Naive thymus-derived CD4-positive, alpha-beta T cell (primary cell): ENCODE data around the gene SLC26A1. TPM values are rescaled to one million over a fixed set of nuclear protein-coding genes. Genes with fewer than 3 reads are reported as not detected.

ENCODE experiments used
- ATAC-seq: fragments of 150-1000 bp; cut with Tn5 transposase; 2 replicates; pipeline ENCODE4 v1.10.0; 2021; ENCODE audit warnings: mild to moderate bottlenecking, moderate library complexity
- CTCF ChIA-PET: fragments of 350-600 bp; sonication (Branson Sonifier 250); formaldehyde crosslinking; loops from one replicate; lab custom pipeline; 2021; ENCODE audit warnings: antibody characterized with exemption; lab: Charles Lee
- POLR2A ChIA-PET: fragments of 350-600 bp; sonication (Branson Sonifier 250); formaldehyde crosslinking; loops from one replicate; lab custom pipeline; 2021; ENCODE audit warnings: antibody characterized with exemption, inconsistent platforms; lab: Charles Lee
- DNase-seq, 9 donors: peaks; one replicate each; pipeline versions ENCODE4 v3.0.0 to v3.0.0-alpha.2; 2020 to 2022; ENCODE audit warnings: mixed read lengths in 1 of 9
- H3K27ac ChIP-seq: one replicate; pipeline ENCODE4 v1.7.0; 2013; ENCODE audit warnings: mild to moderate bottlenecking, low read depth, low read length, moderate library complexity
- H3K27me3 ChIP-seq, 2 donors: one replicate each; pipeline ENCODE4 v1.7.0; 2013; ENCODE audit warnings: low read length in 2 of 2, mild to moderate bottlenecking in 2 of 2, moderate library complexity in 2 of 2; ENCODE audit not compliant: control insufficient read depth in 2 of 2, insufficient read depth in 2 of 2
- H3K36me3 ChIP-seq, 3 experiments: 1 replicate in 2 of 3; 2 replicates in 1 of 3; pipeline ENCODE4 v1.7.0; 2013; ENCODE audit warnings: low read length in 3 of 3, mild to moderate bottlenecking in 3 of 3, moderate library complexity in 1 of 3; ENCODE audit not compliant: insufficient read depth in 3 of 3, control insufficient read depth in 2 of 3
- H3K4me1 ChIP-seq, 2 donors: one replicate each; pipeline ENCODE4 v1.7.0; 2013; ENCODE audit warnings: low read length in 2 of 2, mild to moderate bottlenecking in 2 of 2, moderate library complexity in 1 of 2; ENCODE audit not compliant: control insufficient read depth in 2 of 2, insufficient read depth in 2 of 2
- H3K4me3 ChIP-seq: 2 replicates; pipeline ENCODE4 v1.7.0; 2013; ENCODE audit warnings: mild to moderate bottlenecking, low read length
- H3K9me3 ChIP-seq, 3 experiments: 1 replicate in 2 of 3; 2 replicates in 1 of 3; pipeline ENCODE4 v1.7.0; 2013; ENCODE audit warnings: low read length in 3 of 3; ENCODE audit not compliant: control insufficient read depth in 2 of 3
- H3K27ac Mint-ChIP-seq, 9 donors: one replicate each; pipeline ENCODE4 v1.8.0; 2020 to 2022; ENCODE audit warnings: mixed read lengths in 9 of 9, mild to moderate bottlenecking in 8 of 9, moderate library complexity in 5 of 9, inconsistent platforms in 2 of 9
- H3K27me3 Mint-ChIP-seq, 5 donors: one replicate each; pipeline ENCODE4 v1.8.0; 2021 to 2022; ENCODE audit warnings: mixed read lengths in 5 of 5, mild to moderate bottlenecking in 1 of 5
- H3K36me3 Mint-ChIP-seq, 5 donors: one replicate each; pipeline ENCODE4 v1.8.0; 2020 to 2022; ENCODE audit warnings: mixed read lengths in 5 of 5, mild to moderate bottlenecking in 3 of 5, inconsistent platforms in 1 of 5
- H3K4me1 Mint-ChIP-seq, 7 donors: one replicate each; pipeline ENCODE4 v1.8.0; 2020 to 2022; ENCODE audit warnings: mixed read lengths in 7 of 7, mild to moderate bottlenecking in 3 of 7, inconsistent platforms in 1 of 7
- H3K4me3 Mint-ChIP-seq, 10 donors: one replicate each; pipeline ENCODE4 v1.8.0; 2020 to 2022; ENCODE audit warnings: mild to moderate bottlenecking in 10 of 10, mixed read lengths in 10 of 10, moderate library complexity in 6 of 10, inconsistent platforms in 2 of 10
- H3K9me3 Mint-ChIP-seq, 11 donors: one replicate each; pipeline ENCODE4 v1.8.0; 2020 to 2022; ENCODE audit warnings: mixed read lengths in 11 of 11, mild to moderate bottlenecking in 4 of 11, inconsistent platforms in 1 of 11, moderate library complexity in 1 of 11
- intact Hi-C, 2 donors: fragments of 100-400 bp; cut with micrococcal nuclease; formaldehyde crosslinking; loops; one replicate each; pipeline ENCODE4 v1.15.1; 2023
- polyA plus RNA-seq, 2 donors: library from polyadenylated mRNA; unstranded; fragments of 300-500 nt; fragmentation: Illumina TruSeq; gene quantifications; one replicate each; pipeline ENCODE4 v1.2.3, GENCODE V29; 2021
- total RNA-seq, 6 experiments: library from RNA in 5 of 6; stranded (reverse) in 5 of 6; gene quantifications; 1 replicate in 5 of 6; 2 replicates in 1 of 6; pipeline ENCODE4 v1.2.3 and lab custom pipeline; 2021 to 2026

The SLC26A1 gene
- total and polyA plus RNA-seq, 7 experiments from 2014 or later = 0.16 to 2.3 (median 1.1) TPM; not detected in 2

GRCh38 chr4:1028574-1029220, 35.5 kb upstream of the SLC26A1 start:
- Histone ChIP-seq H3K27me3 (no peaks in the 10 kb centered on the region), H3K27ac (no peak overlapping the region), H3K4me3 (no peak overlapping the region), H3K4me1 (no peaks in the 10 kb centered on the region), H3K36me3 (peaks cover 0 to 19% (median 0%) of the 10 kb centered on the region in 3 experiments), H3K9me3 (no peaks in the 10 kb centered on the region)
- DNase-seq = no peak
- Mint-ChIP-seq H3K27me3 (no peaks in the 10 kb centered on the region), H3K9me3 (no peaks in the 10 kb centered on the region), H3K36me3 (peaks cover 0 to 11% (median 4%) of the 10 kb centered on the region in 5 donors), H3K27ac (no peak overlapping the region), H3K4me3 (no peak overlapping the region), H3K4me1 (peaks cover 0 to 11% (median 3%) of the 10 kb centered on the region in 7 donors)
- ATAC-seq = no peak
- CTCF ChIA-PET = no interaction called here
- intact Hi-C loops = no loop called here
- POLR2A ChIA-PET = no interaction called here

DNA sequence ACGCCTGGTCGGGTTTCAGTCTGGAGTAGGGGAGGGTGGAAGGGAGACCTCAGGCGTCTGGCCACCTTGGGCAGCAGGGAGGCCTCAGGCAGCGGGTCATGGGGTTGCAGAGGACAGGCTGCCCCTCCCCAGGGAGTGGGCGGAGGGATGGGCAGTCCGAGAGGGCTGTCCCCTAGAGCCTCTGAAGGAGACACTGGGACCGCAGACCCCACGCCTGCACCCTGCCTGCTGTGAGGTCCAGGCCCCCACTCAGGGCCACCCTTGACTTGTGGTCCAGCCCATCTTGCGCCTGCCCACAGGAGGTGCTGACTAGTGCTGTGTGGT, 34.7 kb upstream of the SLC26A1 start:
- Mint-ChIP-seq H3K27ac (no peak overlapping the region), H3K27me3 (no peaks in the 10 kb centered on the region), H3K4me1 (peaks cover 0 to 11% (median 3%) of the 10 kb centered on the region in 7 donors), H3K4me3 (no peak overlapping the region), H3K9me3 (no peaks in the 10 kb centered on the region), H3K36me3 (peaks cover 0 to 11% (median 4%) of the 10 kb centered on the region in 5 donors)
- H3K4me1 ChIP-seq = no peaks in the 10 kb centered on the region
- peaks cover 0 to 21% (median 0%) of the 10 kb centered on the region in 3 experiments for H3K36me3 ChIP-seq
- ChIA-PET CTCF (no interaction called here), POLR2A (no interaction called here)
- H3K9me3 ChIP-seq = no peaks in the 10 kb centered on the region
- no peak overlapping the region for H3K27ac ChIP-seq
- H3K27me3 ChIP-seq = no peaks in the 10 kb centered on the region
- intact Hi-C loops = no loop called here
- DNase-seq (no peak), ATAC-seq (no peak)
- H3K4me3 ChIP-seq = no peak overlapping the region

DNA sequence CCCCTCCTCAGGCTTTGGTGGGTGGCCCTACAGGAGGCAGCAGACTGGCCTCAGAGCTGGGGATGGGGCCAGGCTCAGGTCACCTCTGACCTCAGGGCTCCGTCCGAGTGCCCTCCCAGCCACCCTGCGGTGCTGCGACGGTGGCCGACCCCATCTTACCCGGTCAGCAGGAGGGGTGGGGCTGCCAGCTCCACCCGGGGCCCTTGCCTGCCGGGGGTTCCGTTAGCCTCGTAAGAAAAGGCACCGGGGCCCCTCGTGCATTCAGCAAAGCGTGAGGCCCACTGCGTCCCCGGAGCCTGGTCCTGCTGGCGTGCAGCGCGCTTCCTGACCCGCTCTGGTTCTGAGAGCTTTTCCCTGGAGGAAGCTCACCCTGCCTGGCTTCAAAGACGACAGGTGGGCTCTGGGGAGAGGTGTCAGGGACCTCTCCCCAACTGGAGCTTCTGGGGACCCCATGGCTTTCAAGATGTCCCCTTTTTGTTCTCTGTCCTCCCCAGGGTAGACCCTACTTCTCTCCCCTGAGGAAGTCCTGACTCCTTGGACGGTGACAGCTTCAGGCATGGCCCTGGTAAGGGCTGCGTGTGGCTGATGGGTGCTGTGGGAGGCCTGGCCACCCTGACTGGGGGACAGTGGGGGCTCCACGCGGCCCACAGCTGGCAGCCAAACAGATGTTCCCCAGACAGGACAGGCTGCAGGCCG, 34.2 kb upstream of the SLC26A1 start:
- no peaks in the 10 kb centered on the region for H3K27me3 Mint-ChIP-seq
- H3K4me1 ChIP-seq = no peaks in the 10 kb centered on the region
- CTCF ChIA-PET = no interaction called here
- H3K27me3 ChIP-seq = no peaks in the 10 kb centered on the region
- H3K4me3 ChIP-seq = no peak overlapping the region
- no peaks in the 10 kb centered on the region for H3K9me3 Mint-ChIP-seq
- H3K4me1 Mint-ChIP-seq = peaks cover 0 to 11% (median 3%) of the 10 kb centered on the region in 7 donors
- H3K27ac ChIP-seq = no peak overlapping the region
- H3K27ac Mint-ChIP-seq = no peak overlapping the region
- ATAC-seq (no peak), DNase-seq (no peak)
- no peak overlapping the region for H3K4me3 Mint-ChIP-seq
- POLR2A ChIA-PET = no interaction called here
- H3K36me3 Mint-ChIP-seq = peaks cover 0 to 11% (median 4%) of the 10 kb centered on the region in 5 donors
- H3K36me3 ChIP-seq = peaks cover 0 to 26% (median 0%) of the 10 kb centered on the region in 3 experiments
- no peaks in the 10 kb centered on the region for H3K9me3 ChIP-seq
- intact Hi-C loops = no loop called here

DNA sequence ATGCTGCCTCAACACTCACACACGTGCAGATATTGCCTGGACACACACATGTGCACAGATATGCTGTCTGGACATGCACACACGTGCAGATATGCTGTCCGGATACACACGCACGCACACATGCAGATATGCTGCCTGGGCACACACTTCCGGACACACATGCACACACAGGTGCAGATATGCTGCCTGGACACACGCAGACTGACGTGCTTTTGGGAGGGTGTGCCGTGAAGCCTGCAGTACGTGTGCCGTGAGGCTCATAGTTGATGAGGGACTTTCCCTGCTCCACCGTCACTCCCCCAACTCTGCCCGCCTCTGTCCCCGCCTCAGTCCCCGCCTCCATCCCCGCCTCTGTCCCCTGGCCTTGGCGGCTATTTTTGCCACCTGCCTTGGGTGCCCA, 32.9 kb upstream of the SLC26A1 start:
- ChIA-PET POLR2A (no interaction called here), CTCF (no interaction called here)
- Histone ChIP-seq H3K27me3 (no peaks in the 10 kb centered on the region), H3K9me3 (no peaks in the 10 kb centered on the region), H3K36me3 (peaks cover 0 to 28% (median 0%) of the 10 kb centered on the region in 3 experiments), H3K27ac (no peak overlapping the region), H3K4me3 (no peak overlapping the region), H3K4me1 (no peaks in the 10 kb centered on the region)
- Mint-ChIP-seq H3K9me3 (no peaks in the 10 kb centered on the region), H3K27me3 (no peaks in the 10 kb centered on the region), H3K4me3 (no peak overlapping the region), H3K27ac (peak overlapping the region in 1 of 9 donors; percentile 17), H3K36me3 (peaks cover 0 to 11% (median 4%) of the 10 kb centered on the region in 5 donors), H3K4me1 (peaks cover 0 to 11% (median 3%) of the 10 kb centered on the region in 7 donors)
- peak in 1 of 9 donors; percentile 51 for DNase-seq
- ATAC-seq = peak; percentile 67
- intact Hi-C loops = no loop called here

GRCh38 chr4:1024882-1025545, 31.8 kb upstream of the SLC26A1 start:
- ChIA-PET POLR2A (no interaction called here), CTCF (no interaction called here)
- intact Hi-C loops = no loop called here
- Mint-ChIP-seq H3K4me1 (peaks cover 0 to 11% (median 5%) of the 10 kb centered on the region in 7 donors), H3K36me3 (peaks cover 0 to 11% (median 4%) of the 10 kb centered on the region in 5 donors), H3K27me3 (no peaks in the 10 kb centered on the region), H3K4me3 (no peak overlapping the region), H3K27ac (peak overlapping the region in 2 of 9 donors; percentile 38 to 45), H3K9me3 (no peaks in the 10 kb centered on the region)
- Histone ChIP-seq H3K4me1 (no peaks in the 10 kb centered on the region), H3K36me3 (peaks cover 0 to 28% (median 0%) of the 10 kb centered on the region in 3 experiments), H3K27ac (no peak overlapping the region), H3K4me3 (no peak overlapping the region), H3K9me3 (no peaks in the 10 kb centered on the region), H3K27me3 (no peaks in the 10 kb centered on the region)
- ATAC-seq (no peak), DNase-seq (no peak)

- Histone ChIP-seq H3K4me1 (no peaks in the 10 kb centered on the region), H3K9me3 (no peaks in the 10 kb centered on the region), H3K4me3 (no peak overlapping the region), H3K27me3 (no peaks in the 10 kb centered on the region), H3K27ac (no peak overlapping the region), H3K36me3 (peaks cover 0 to 28% (median 0%) of the 10 kb centered on the region in 3 experiments)
- no peak for ATAC-seq
- intact Hi-C loops = no loop called here
- Mint-ChIP-seq H3K4me1 (peaks cover 0 to 11% (median 8%) of the 10 kb centered on the region in 7 donors), H3K27me3 (no peaks in the 10 kb centered on the region), H3K36me3 (peaks cover 0 to 11% (median 4%) of the 10 kb centered on the region in 5 donors), H3K4me3 (no peak overlapping the region), H3K27ac (peak overlapping the region in 1 of 9 donors; percentile 28), H3K9me3 (no peaks in the 10 kb centered on the region)
- CTCF ChIA-PET = no interaction called here
- no peak for DNase-seq
- POLR2A ChIA-PET = no interaction called here
These were observed 30.9 kb upstream of the SLC26A1 start for GRCh38 chr4:1023895-1024740.
